BJ (cell line): ENCODE data around the gene SBSN. TPM values are rescaled to one million over a fixed set of nuclear protein-coding genes. Genes with fewer than 3 reads are reported as not detected.

Experiments used
- CTCF ChIA-PET: fragments of 350-600 bp; formaldehyde crosslinking; extraction: SDS; loops from one replicate; lab custom pipeline; 2021; ENCODE audit warnings: antibody characterized with exemption, inconsistent platforms; lab: Yijun Ruan, JAX
- POLR2A ChIA-PET: fragments of 300-600 bp; sonication (Branson Sonifier 250); formaldehyde crosslinking; extraction: SDS; loops from one replicate; lab custom pipeline; 2021; ENCODE audit warnings: antibody characterized with exemption; lab: Charles Lee
- DNase-seq: peaks from one replicate; pipeline ENCODE4 v3.0.0-alpha.2; 2011; ENCODE audit warnings: low read depth
- H3K27me3 ChIP-seq: 2 replicates; pipeline ENCODE4 v1.6.0; 2011; ENCODE audit warnings: low read length; ENCODE audit not compliant: control insufficient read depth, insufficient read depth
- H3K36me3 ChIP-seq: 2 replicates; pipeline ENCODE4 v1.5.1; 2011; ENCODE audit warnings: low read length; ENCODE audit not compliant: control insufficient read depth, insufficient read depth
- H3K4me3 ChIP-seq: 2 replicates; pipeline ENCODE4 v1.5.1; 2011; ENCODE audit warnings: low read depth, mild to moderate bottlenecking, control low read depth, low read length
- CTCF ChIP-seq: IDR thresholded peaks from 2 replicates; pipeline ENCODE4 v1.5.1; 2011; ENCODE audit warnings: low read depth, mild to moderate bottlenecking, control low read depth, inconsistent platforms, low read length, moderate library complexity; ENCODE audit not compliant: insufficient read depth
- polyA plus RNA-seq: library from polyadenylated mRNA; depleted of rRNA; stranded (reverse); fragments of >200 nt; gene quantifications from 2 replicates; pipeline ENCODE4 v1.2.3, GENCODE V29; 2011

SBSN gene
- polyA plus RNA-seq, 1 experiment: 1.6 TPM

GRCh38 chr19:35545001-35545854 lies 17.1 kb upstream of the SBSN start, which contains the start of gene TMEM147:
TSS of gene TMEM147 (plus strand) at chr19:35545626. CDS start at chr19:35545740, 114 bp downstream.
- ChIA-PET CTCF (interaction anchor here (0.9 to 1.5 kb wide), 3 partner anchors 11 to 35 kb away, joined by 3 to 5 read pairs (median 3); no protein-coding TSS in a partner anchor), POLR2A (no interaction called here)
- TF ChIP-seq CTCF: no peak
- no peaks in the 10 kb centered on the region for H3K27me3 ChIP-seq
- peaks cover 4% of the 10 kb centered on the region for H3K36me3 ChIP-seq
- H3K4me3 ChIP-seq: peak within 1 kb of the TSS; percentile 93
- peak; percentile 30 for DNase-seq

GRCh38 chr19:35544110-35544802 lies 16.1 kb upstream of the SBSN start:
- Histone ChIP-seq H3K4me3 (peak overlapping the region; percentile 93), H3K27me3 (no peaks in the 10 kb centered on the region), H3K36me3 (peaks cover 4% of the 10 kb centered on the region)
- CTCF ChIA-PET: interaction anchor here (0.9 to 1.5 kb wide), 3 partner anchors 10 to 34 kb away, joined by 3 to 5 read pairs (median 3); no protein-coding TSS in a partner anchor
- no peak for TF ChIP-seq CTCF
- POLR2A ChIA-PET: no interaction called here
- DNase-seq: no peak

GRCh38 chr19:35543280-35544109 lies 15.4 kb upstream of the SBSN start:
- DNase-seq: no peak
- no peaks in the 10 kb centered on the region for H3K27me3 ChIP-seq
- H3K36me3 ChIP-seq: peaks cover 4% of the 10 kb centered on the region
- H3K4me3 ChIP-seq: no peak overlapping the region
- ChIA-PET CTCF (interaction anchor here (1.5 to 2.7 kb wide), 2 partner anchors 14 to 33 kb away, joined by 3 to 9 read pairs; no protein-coding TSS in a partner anchor), POLR2A (no interaction called here)
- TF ChIP-seq CTCF: no peak

GRCh38 chr19:35542209-35542608 lies 14.1 kb upstream of the SBSN start:
- POLR2A ChIA-PET: no interaction called here

More at GRCh38 chr19:35542209-35542608, 14.1 kb upstream of the SBSN start:
- no peak for DNase-seq
- TF ChIP-seq CTCF: no peak
- Histone ChIP-seq H3K27me3 (no peaks in the 10 kb centered on the region), H3K4me3 (no peak overlapping the region), H3K36me3 (peaks cover 3% of the 10 kb centered on the region)
- CTCF ChIA-PET: interaction anchor here (2.7 kb wide), 1 partner anchor 31 kb away, joined by 9 read pairs; no protein-coding TSS in a partner anchor
